Measurements from ENCODE around the gene PRR14L.
"Not testable (repeated sequence)": the region's sequence is repeated elsewhere in the genome, so short reads cannot be mapped to it uniquely, and the experiment has no call there.

Gene PRR14L

DNA sequence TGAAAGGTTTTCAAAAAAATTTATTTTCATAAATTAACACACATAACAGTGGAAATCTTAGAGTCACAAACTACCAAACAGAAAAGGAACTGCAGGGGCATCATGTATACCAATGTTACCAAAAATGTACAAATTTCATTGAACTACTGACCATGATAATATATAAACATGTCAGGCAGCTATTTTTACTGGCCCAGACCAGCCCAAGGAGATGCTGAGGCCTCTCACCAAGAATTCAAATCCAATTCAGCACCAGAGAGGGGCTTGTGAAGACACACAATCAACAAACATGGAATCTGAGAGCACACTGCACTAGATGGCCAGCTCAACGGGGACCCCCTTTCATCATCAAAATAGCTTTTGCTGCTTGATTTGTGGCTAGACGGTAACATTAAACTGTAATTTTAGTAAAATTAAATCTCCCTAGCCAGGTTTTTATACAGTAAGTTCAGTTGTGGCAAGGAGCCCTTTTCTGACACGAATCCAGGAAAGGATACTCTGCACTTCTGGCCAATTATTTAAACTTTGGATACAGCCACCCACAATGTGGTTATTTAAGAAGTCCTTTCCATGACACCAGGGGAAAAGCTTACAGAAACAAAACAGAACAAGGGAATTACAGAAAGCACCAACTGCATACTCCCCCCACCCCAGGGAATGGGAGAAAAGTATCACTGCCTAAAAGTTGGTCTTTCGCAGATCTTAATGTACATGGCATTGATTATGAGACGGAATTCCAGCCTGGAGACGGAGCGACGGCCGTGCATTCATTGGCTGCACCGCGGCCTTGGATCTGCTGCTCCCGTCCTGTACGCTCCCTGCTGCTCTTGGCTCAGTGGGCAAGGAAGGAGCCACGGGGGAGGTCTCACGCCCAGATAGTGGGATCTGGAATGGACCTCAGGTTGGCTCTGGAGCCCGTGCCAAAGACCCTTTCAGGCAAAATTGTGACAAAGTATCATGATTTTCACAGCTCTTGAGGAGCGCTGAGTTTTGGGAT lies 68.3 kb downstream of the PRR14L start:
- DNase-seq: no peak

DNA sequence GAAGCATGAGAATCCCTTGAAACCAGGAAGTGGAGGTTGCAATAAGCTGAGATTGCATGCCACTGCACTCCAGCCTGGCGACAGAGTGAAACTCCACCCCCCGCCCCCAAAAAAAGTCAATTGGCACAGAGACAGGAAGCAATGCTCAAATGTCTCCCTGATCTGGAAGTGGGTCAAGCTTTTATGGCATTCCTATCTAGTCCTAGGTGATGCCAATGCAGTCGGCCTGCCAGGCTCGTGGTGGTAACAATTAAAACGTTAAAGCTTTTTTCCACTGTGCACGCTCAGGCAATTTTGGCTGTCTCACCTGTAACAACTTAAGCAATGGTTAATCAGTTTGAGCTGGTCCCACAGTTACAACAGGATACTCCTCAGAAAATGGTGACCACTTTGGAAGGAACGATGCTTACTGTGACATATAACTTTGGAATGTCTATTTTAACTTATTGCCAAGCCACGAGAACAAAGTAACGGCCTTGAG lies 69.0 kb downstream of the PRR14L start:
- no peak for DNase-seq

DNA sequence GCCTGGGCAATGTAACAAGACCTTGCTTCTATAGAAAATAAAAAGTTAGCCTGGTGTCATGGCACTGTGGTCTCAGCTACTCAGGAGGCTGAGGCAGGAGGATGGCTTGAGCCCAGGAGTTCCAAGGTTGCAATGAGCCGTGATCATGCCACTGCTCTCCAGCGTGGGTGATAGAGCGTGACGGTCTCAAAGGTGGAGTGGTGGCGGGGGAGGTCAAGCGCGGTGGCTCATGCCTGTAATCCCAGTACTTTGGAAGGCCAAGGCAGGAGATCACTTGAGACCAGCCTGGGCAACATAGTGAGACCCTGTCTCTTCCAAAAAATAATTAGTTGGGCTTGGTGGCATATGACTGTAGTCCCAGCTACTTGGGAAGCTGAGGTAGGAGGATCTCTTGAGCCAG lies 71.2 kb downstream of the PRR14L start:
- DNase-seq: no peak

DNA sequence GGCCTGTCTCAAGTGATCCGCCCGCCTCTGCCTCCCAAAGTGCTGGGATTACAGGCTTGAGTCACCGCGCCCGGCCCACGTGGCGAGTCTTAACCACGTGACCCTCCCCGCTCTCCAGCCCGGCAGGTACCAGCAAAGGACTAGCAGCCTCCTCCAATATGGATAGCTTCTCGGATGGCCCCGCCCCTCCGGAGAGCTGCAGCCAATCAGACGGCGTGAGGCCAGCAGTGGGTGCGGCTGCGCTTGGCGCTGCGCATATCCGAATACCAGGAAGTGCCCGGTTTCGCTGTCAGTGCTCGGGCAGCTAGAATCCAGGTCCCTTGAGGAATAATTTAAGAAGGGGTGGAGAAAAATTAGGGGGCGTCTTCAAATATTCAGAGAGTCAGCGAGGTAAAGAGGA lies 73.2 kb downstream of the PRR14L start:
- DNase-seq: peak; percentile 26

DNA sequence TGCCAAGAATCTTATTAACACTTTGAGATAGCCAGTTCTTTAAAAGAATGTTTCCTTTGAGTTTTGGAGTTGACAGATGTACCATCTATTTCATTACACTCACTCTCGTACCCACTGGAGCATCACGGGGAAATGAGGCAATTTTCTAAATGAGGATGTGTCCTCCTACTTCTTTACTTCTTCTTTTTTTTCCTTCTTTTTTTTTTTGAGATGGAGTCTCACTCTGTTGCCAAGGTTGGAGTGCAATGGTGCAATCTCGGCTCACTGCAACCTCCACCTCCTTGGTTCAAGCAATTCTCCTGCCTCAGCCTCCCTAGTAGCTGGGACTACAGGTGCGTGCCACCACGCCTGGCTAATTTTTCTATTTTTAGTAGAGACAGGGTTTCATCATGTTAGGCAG lies 75.7 kb downstream of the PRR14L start:
- DNase-seq: not testable (repeated sequence)

DNA sequence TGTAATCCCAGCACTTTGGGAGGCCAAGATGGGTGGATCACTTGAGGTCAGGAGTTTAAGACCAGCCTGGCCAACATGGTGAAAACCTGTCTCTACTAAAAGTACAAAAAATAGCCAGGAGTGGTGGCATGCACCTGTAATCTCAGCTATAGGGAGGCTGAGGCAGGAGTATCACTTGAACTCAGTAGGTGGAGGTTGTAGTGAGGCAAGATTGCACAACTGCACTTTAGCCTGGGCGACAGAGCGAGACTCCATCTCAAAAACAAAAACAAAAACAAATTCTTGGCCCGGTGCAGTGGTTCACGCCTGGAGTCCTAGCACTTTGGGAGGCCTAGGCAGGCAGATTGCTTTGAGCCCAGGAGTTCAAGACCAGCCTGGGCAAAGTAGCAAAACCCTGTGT lies 81.1 kb downstream of the PRR14L start:
- not testable (repeated sequence) for DNase-seq

DNA sequence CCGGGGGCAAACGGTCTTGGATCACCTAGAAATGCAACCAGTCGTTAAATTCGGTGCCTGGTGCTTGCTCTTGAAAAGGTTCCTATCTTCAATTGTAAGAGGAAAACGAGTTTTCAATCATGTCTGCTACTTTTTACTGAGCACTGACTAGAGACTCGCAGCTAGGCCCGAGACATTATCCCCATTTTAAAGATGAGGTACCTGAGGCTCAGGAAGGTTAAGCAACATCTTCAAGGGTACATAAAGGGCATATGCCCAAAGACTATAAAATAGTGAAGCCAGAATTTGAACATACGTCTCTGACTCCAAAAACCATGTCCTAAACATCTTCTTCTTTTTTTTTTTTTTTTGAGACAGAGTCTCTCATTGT lies 87.3 kb downstream of the PRR14L start:
- no peak for DNase-seq

DNA sequence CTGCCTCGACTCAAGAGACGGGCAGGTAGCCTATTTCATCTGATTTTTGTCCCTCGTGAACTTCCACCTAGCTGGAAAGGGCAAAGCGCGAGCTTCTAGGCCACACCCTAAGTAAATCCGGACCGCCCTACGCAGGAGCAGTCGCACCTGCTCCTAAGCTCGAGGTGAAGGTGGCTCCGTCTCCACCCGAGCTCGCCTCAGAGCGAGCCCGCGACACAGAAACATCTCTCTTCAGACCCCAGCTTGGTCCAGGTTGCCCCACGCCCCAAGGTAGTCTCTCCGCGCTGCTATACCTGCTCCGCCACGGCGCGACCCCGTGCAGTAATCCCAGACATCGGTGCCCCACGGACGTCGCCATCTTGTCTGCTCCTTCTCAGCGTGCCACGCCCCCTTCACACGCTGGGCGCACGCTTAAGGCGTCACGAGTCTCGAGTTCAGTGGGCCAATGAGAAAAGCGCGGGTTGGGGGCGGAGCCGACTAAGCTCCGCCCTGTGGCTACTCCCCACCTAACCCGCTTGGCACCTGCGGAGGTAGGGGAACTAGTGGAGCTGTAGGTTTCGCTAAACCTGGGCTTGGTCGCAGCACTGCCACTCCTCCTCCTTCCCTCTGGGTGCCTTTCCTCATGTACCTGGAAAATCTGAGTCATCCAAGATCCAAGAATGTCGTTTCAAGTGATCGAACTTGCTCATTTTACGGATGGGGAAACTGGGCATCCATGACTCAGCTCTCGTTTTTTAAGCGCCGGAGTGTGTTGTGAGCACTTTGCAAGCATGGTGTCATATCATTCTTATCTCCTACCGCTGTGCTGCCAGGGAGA lies 87.9 kb downstream of the PRR14L start, which contains the start of gene PISD:
Gene PISD (minus strand): TSS at position 365 of the 817 bp plus-strand sequence. CDS start 7 bp downstream, at position 358.
- DNase-seq: peak; percentile 93

DNA sequence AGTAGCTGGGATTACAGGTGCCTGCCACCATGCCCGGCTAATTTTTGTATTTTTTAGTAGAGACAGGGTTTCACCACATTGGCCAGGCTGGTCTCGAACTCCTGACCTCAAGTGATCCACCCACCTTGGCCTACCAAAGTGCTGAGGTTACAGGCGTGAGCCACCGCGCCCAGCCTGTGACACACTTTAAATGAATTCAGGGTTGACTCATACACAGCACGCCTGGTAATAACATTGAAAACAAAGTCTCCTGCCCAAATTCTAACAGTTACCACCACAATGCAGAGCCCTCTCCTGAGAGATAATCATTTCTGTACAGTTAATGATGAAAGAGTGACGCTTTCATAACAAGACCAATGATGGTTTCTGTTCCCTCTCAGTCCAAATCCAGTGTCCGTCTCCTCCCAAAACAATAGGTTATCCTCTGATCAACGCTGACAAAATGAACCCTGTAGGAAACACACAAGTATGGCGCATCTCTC lies 89.0 kb downstream of the PRR14L start:
- DNase-seq: not testable (repeated sequence)

DNA sequence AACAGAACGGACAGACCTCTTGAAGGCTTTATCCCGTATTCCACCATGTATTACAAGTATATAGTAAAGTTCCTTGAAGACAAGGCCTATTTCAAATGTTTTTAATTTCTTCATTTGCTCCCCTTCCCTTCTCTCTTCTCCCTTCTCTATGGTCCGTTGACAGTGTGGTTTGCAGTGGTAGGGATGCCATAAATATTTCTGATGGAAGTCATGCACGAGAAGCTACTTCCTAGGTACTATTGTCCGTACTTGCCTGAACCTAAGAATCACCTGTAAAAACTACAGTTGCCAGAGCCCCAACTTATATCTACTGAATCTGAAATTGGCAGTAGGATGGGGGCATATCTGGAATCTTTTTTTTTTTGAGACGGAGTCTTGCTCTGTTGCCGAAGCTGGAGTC lies 90.7 kb downstream of the PRR14L start:
- DNase-seq: no peak

DNA sequence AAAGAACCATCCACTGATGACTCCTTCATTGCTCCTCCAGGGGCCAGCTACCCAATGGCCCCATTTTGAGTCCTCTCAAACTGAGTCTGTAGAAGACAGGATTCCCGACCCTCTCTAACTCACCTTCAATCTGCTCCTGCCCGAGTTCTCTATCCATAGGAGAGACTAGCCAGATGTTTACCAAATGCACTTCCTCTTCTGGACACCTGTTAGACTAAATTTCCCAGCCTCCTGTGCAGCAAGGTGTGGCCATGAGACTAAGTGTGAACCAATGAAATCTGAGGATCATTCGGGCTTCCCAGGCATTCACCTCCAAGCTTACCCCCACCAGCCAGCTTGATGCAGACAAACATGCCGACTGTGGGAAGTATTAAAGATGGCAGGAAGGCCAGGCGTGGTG lies 95.5 kb downstream of the PRR14L start:
- no peak for DNase-seq

DNA sequence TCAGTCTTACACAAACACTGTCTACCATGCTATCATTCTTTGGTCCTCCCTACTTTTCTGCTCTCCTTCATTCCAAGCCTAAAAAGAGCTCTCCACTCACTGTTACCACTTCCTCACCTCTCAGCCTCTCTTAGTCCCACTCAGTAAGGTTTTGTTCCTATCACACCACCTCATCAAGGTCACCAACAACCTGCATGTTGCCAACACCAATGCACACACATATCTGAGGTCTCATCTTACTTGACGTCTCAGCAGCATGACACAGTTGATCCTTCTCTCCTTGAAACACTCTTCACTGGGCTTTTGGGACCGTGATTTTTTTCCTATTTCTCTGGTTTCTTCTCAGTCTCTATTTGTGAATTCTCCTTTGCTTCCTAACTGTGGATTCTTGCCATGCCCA lies 96.0 kb downstream of the PRR14L start:
- DNase-seq: no peak

DNA sequence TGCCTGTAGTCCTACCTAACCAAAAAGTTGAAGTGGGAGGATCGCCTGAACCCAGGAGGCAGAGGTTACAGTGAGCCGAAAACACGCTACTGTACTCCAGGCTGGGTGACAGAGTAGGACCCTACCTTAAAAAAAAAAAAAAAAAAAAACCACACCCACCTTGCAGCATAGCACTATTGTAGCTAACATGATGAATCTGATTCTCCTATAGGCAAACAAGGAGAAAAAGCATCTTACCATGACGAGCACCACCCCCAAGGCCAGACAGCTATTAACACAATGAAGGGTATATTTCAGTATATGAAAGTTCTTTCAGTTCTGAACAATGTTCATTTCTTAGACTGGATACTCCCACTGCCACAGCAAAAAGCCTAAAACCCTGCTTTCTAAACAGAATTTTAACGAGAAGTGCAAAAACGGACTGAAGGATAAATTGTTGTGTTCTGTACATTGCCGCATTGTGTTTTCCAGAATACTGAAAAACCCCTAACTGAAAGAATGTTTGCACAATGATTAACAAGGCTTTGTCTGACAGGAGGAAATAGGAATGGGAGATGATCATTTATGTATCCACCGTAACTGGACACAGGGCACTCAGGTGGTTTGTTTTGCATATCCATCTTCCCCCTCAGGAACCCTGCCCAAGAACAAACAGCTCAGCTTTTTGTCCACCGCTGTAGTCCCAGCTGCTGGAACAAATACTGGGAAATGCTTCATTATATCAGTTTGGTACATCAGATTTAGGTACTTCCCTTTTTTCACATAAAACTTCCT lies 96.8 kb downstream of the PRR14L start:
- no peak for DNase-seq

DNA sequence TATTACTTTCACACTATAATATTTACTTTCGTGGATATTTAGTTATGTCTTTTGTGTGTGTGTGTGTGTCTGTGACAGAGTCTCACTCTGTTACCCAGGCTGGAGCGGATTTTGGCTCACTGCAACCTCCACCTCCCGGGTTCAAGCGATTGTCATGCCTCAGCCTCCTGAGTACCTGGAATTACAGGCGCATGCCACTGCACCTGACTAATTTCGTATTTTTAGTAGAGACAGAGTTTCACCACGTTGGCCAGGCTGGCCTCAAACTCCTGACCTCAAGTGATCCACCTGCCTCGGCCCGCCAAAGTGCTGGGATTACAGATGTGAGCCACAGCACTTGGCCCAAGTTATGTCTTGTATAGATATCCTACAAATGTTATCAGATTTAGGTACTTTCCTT lies 97.8 kb downstream of the PRR14L start:
- DNase-seq: no peak

DNA sequence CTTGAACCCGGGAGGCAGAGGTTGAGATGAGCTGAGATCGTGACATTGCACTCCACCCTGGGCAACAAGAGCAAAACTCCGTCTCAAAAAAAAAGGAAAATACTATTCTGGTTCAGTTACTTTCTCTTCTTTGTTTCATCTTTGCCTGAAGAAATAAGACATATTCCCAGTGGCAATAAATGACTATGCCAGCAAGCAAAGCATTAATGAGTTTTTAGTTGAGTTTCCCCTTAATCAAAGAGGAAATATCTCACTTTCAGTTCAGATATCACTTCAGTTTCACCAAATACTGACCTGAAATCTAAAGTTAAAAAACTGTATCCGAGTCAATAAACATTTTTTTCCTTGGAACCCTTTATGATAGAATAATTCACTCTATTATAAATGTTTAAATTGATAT lies 98.3 kb downstream of the PRR14L start:
- DNase-seq: no peak

DNA sequence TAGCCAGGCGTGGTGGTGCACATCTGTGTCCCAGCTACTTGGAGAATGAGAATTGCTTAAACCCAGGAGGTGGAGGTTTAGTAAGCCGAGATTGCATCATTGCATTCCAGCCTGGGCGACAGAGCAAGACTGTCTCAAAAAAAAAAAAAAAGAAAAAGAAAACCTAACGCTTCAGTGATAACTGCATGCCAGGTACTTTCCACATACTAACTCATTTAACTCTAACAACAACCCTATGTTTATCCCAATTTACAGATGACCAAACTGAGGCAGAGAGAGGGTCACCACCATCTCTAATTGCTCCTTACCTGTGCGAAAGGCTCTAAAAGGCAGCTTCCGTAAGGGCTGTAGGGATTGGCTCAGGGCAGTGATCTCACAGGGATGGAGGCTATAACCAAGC lies 99.5 kb downstream of the PRR14L start:
- no peak for DNase-seq

DNA sequence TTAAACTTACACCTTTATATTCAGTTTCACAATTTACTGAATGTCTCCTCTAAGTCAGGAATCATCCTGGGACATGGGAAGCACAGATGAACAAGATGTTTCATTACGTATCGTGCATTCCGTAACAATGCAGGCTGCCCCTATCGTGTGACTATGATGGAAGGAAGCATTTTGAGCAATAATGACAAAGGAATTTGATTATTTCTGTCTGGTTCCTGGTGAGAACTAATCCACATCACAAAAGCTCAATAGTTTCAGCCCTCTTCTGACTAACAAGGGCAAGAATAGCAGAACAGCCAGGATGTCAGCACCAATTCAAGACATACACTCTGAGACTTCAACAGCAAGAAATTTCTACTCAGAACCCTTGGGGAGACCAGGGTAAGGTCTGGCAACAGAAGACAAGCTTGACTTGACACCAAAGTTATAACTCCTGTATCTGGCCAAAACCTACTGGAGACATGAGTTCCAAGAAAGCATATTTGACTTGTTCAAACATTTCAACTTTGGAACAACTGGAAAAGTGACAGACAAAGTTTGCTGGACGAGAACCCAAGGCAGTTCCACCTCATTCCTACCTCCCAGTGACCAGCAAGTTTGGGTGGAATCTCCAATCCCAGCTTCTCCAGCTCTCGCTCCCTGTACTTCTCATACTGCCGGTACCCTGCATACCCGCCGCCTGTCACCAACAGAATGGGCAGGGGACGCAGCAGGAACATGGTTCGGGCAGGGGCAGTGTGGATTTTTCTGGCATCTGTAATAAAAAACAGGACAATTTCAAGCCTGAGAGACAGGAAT lies 102.2 kb downstream of the PRR14L start:
- no peak for DNase-seq

DNA sequence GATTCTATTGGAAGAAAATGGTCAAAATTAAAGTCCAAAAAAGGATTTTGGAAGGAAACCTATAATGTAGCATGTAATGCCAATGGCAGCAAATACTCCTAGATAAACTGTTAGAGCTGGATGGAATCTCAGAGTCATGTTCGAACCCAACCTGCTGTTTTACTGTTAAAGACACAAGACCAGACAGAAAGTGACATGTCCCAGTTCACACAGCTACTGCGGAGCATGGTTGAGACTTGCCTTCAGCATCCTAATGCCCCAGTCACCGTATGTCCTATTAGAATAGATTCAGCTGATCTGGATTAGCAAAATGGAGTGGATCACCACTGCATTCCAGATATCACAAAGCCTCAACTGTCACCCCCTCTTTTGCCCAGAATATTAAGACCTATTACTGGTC lies 102.9 kb downstream of the PRR14L start:
- no peak for DNase-seq

DNA sequence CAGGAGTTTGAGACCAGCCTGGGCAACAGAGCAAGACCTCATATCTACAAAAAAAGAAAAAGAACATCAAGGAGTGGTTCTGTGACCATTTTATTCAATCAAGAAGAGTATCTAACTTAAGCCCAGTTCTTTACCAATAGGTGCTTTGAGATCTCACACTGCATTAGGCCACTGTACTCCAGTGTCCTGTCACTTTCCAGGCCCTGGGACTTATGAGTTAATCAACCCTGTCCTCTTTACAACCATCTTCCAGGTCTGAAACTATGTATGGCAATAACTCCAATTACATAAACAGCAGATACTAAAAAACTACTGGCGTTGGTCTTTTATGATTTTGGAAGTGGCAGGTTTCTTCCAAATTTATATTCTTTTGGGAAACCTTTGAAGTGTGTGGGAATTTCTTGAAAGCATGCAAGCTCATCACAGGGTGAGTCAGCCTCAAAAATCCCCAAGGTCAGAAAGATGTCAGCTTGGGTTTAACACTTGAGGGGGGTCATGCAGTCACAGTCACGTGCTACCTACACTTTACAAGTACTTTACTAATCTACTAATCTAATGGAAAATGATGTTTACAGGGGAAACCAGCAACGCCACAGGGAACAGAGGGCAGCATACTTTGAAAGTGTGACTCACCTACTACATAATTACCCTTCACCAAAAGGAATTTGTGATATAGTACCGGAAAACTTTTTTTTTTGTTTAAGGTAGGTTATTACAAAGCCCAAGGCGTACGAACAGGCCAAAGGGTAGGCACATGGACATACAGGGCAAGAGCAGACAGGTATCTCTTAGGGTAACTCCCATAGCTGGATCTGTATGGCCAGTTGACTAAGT lies 103.5 kb downstream of the PRR14L start:
- DNase-seq: no peak

DNA sequence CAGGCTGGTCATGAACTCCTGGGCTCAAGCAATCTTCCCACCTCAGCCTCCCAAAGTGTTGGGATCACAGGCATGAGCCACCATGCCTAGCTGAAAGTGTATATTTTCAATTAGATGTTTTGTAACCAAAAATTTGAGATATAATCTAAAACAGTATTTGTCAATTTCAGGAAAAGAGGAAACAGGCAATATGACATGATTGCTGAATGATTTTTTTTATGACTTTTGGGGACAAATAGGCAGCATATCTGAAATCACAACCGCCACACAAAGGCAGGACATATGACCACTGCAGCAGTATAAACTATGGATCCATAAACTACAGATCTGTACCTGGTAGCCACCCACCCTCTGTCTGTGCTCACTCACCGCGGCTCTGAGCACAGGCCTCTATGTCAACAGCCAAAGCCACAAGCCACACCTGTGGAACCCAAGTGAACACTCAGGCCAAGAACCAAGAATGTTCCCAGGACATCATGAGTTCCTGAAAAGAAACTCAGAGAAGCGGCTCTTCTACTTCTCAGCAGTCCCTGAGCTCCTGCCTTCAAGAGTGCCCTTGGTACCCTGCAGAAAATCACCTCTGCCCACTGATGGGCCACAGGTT lies 110.4 kb downstream of the PRR14L start:
- DNase-seq: no peak

Data from NCI-H2107 (cell line).